Hematopoietic multipotent progenitor cell treated with erythropoietin and hydrocortisone succinate and interleukin-3 and kit ligand, for 15 days (in vitro differentiated cells): ENCODE data around the gene AFG1L.

Experiments
- DNase-seq: peaks from one replicate; pipeline ENCODE4 v3.0.0-alpha.2; 2015; ENCODE audit warnings: low spot score

The AFG1L gene

DNA sequence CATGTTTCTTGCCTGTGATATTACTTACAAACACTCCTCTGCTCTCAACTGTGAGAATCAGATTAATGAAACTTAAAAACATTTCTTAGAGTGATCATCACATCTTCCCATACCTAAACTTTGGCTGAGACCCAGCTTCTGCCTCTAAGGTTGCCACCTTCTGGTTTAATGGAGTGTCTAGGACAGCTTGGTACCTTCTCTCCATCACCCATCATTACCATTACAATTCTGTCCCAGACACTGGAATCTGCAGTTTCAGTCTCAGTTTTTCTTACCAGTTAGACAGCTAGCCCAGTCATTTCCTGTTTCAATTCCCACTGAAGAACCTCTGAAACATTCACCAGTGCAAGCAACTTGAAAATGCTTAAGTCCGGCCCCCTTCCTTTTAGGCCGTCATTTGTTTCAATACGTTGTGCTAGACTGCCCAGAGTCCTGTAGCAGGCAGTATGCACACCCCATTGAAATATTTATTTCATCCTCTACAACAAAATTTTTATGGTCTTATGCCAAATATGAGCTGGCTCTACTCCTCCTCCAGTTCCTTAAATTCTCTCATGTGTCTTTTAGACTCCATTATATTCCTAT, 158.8 kb downstream of the AFG1L start:
- DNase-seq = no peak

GRCh38 chr6:108454356-108454755, 159.5 kb downstream of the AFG1L start:
- DNase-seq = no peak

DNA sequence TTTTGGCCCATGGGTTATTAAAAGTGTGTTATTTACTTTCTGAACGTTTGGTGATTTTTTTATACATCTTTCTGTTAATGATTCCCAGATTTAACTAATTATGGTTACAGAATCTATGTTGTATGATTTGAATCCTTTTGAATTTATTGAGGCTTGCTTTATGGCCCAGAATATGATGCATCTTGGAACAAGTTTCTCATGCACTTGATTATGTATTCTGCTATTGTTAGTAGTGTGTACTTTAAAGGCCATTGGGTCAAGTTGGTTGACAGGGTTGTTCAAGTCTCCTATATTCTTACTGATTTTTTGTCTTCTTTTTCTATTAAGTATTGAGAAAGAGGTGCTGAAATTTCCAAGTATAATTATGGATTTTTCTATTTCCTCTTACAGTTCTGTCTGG, 160.8 kb downstream of the AFG1L start:
- no peak for DNase-seq

GRCh38 chr6:108463784-108464183, 168.9 kb downstream of the AFG1L start:
- DNase-seq = no peak

GRCh38 chr6:108464418-108465097, 169.7 kb downstream of the AFG1L start:
- DNase-seq = no peak

GRCh38 chr6:108465098-108465495, 170.2 kb downstream of the AFG1L start:
- DNase-seq = no peak

DNA sequence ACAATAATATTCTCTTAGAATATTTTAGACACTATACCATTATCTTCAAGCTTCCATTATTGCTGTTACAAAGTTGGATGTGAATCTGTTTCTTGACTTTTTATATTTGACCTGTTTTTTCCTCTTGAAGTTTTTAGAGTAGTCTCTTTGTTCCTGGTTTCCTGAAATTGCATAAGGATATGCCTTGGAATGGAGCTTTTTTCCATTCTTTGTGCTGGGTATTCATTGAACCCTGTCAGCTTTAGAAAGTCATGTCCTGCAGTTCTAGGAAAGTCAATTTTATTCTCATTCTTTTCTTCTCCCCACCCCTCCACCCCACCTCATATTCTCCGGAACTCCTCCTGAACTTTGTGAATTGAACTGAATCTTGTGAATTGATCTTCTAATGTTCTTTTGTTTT, 173.5 kb downstream of the AFG1L start:
- no peak for DNase-seq

- no peak for DNase-seq
Measured at GRCh38 chr6:108469316-108469715, 174.5 kb downstream of the AFG1L start.

- DNase-seq = no peak
Measured at GRCh38 chr6:108473197-108473596, 178.3 kb downstream of the AFG1L start.

DNA sequence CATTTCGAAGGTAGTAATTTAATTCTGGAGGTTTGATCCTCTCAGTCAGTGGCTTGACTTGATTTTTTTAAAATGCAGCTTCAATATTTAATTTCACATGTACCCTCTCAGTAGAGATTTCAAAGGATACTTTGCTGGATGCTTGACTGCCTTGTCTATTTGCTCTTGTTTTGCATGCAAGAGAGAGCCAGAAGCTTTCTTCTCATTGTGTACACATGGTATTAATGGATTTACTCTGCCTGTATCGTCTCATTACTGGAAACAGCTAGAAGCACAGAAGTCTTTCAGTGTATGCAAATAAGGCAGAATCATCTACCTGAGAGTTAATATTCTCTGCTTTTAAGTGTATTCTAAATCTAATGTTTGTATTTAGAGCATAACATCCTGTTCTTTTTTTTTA, 181.5 kb downstream of the AFG1L start:
- no peak for DNase-seq

DNA sequence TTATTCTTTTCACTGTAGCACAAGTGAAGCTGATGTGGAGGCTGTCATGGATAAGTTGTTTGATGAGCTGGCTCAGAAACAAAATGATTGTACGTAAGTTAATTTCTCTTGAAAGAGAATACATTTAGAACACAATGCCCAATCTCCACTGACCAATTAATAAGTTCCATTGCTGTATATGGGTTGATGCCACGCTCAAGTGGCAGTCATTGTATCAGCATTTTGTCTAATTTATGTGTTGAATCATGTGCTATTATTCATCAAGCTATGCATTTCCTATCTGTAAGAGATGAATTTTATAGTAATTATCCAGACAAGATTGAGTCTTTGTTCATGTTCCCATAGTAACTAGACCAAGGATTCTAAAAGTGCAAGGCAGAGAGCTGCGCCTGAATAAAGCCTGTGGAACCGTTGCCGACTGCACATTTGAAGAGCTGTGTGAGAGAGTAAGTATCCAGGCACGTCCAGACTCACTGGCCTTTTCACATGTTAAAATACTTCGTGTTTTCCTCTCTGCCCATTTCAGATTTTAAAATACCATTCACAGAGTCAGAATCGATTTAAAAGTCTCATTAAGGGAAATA, 182.1 kb downstream of the AFG1L start:
- no peak for DNase-seq

DNA sequence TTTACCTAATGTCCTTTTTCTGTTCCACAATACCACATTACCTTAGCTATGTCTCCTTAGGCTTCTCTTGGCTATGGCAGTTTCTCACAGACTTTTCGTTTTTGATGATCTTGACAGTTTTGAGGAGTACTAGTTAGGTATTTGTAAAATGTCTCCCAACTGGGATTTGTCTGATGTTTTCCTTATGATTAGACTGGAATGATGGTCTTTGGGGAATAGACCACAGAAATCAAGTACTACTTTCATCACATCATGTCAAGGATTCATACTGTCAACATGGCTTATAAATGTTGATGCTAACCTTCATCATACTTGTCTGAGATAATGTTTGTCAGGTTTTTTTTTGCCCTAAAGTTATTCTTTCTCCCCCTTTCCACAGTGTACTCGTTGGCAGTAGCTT, 187.7 kb downstream of the AFG1L start:
- no peak for DNase-seq

DNA sequence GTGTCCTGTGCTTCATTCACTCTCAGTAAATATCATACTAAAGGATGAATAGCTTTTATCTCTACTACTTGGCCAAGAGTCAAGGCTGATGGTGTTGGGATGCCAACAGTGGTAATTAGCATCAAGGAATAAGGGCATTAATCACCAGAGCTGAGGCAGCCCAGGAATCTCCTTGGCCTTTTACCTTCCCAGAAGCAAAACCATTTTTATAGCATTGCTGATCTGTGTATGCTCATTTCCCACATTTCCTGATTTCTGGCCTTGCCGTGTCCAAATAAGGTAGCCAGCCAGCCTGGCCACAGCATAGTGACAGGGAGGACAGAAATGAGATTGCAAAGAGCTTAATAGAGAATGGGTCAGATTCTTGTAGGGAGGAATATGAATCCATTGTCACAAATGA, 189.2 kb downstream of the AFG1L start:
- DNase-seq = no peak

DNA sequence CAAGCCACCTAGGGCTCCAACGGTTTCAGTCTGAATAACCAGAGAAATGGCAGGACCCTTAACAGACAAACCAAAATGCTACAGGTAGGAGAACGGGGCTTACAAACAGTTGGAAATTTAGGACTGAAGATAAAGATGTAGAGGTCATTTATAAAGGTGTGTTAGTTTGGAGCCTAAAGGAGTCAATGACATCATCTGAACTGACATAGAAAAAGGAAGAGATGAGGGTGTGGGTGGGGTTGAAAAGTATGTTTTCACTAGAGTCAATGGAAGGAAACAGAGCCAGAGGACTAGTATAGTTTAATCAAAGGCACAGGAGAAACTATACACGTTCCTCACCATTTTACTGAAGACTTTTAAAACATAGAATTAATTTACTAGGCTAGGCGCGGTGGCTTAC, 194.8 kb downstream of the AFG1L start:
- DNase-seq = no peak

DNA sequence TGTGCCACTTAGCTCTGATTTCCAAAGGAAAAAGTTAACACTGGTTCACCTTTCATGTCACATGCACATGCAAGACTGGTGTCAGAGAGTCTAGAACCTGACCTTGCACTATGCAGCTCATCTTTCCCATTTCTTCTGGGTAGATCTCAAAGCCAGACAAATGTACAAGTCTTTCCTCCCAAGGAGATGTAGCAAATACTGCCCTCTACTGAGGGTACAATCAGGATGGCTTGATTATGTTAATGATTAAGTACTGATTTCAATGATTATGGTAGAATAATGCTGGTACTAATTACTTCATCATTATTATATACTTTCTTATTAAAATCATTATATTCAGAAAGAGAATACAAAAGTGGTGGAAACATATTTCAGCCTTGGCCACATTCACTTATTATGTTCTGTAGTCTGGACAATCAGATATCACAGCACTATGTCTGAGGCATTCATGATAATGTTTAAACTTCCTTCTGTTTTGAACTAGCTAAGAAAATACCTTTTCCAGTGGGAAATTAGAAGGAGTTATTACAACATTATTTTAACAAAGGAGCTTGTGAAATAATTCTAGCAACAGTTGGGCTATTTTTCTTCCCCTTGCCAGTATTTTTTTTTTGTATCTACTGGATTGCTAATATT, 197.4 kb downstream of the AFG1L start:
- no peak for DNase-seq

- no peak for DNase-seq
Measured at GRCh38 chr6:108494434-108494833, 199.6 kb downstream of the AFG1L start.

DNA sequence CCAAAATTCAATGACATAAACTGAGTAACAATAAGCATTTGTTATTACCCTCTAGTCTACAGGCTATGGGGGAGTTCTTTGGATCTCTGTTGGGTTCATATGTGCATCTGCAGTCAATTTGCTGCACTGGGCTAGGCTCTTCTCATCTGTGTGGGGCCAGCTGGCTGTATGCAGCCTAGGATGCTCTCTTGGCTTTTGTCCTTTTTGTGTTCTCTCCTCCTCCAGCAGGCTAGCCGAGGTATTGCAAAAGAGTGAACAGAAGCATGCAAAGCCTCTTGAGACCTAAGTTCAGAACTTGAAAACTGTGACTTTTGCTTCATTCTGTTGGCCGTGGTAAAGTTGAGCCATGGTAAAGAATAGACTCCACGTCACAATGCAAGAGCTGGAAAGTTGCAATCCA, 203.0 kb downstream of the AFG1L start:
- DNase-seq = no peak

GRCh38 chr6:108501559-108501958, 206.7 kb downstream of the AFG1L start:
- DNase-seq = no peak

DNA sequence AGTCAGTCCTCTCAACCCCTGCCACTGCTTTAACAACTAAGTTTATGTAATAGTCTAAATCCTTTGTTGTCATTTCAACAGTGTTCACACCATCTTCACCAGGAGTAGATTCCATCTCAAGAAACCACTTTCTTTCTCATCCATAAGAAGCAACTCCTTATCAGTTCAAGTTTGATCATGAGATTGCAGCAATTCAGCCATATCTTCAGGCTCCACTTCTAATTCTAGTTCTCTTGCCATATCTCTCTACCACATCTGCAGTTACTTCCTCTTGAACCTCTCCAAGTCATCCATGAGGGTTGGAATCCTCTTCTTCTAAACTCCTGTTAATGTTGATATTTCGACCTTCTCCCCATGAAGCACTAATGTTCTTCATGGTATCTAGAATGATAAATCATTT, 208.0 kb downstream of the AFG1L start:
- DNase-seq = no peak

DNA sequence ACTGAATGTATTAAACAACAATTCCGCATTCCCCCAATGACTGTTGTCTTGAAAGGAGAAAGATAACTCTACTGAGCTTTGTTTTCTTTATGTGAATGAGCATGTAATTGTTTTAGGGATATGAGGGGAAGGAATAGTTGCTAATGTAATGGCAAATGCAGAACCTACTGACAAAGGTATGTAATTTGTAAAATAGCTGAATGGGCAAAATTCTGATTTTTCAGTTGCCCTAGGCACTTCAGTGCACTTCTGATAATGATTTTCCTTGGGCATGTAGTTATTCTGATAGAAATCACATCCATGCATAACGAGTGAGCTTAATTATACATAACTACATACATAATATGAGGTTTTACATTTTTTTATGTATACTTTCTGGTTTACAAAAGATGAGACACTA, 212.5 kb downstream of the AFG1L start:
- no peak for DNase-seq

DNA sequence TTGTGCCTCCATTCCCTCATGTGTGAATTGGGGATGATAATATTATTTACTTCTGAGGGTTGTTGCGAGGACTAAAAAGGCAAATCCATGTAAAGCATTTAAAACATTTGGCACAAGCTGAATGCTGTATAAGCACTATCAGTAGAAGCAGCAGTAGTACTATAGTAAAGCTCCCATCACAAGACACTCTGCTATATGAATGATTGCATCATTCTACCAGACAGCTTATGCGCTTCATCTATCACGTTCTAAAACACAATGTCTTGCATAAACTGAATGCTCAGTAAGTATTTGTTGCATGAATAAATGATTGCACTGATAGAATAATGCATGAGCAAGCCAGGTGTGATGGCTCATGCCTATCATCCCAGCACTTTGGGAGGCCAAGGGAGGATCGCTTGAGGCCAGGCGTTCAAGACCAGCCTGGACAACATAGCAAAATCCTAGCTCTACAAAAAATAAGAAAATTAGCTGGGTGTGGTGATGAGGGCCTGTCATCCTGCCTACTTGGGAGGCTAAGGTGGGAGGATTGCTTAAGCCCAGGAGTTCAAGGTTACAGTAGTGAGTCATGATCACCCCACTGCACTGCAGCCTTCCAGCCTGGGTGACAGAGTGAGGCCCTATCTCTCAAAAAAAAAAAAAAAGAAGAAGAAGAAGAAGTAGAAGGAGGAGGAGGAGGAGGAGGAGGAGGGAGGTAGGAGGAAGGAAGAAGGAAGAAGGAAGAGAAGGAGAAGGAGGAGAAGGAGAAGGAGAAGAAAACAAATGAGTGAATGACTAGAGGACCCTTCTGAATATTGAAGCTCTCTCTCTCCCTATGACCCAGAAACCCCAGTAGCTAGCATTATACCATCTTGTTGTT, 215.8 kb downstream of the AFG1L start:
- no peak for DNase-seq
